K562 treated with DMSO at 1 percent for 12 hours (cell line): ENCODE data around the gene PCTP. TPM values are rescaled to one million over a fixed set of nuclear protein-coding genes. Genes with fewer than 3 reads are reported as not detected.

Experiments used
- total RNA-seq: library from RNA; unstranded; fragments of 300-600 nt; gene quantifications from 2 replicates; pipeline ENCODE4 v1.2.3, GENCODE V29; 2022; ENCODE audit not compliant: insufficient read depth

The PCTP gene
- total RNA-seq, result 45.2 and 61.9 TPM in 2 replicates

GRCh38 chr17:55750750-55751657, at the start of gene PCTP:
TSS of gene PCTP (plus strand) at chr17:55751051. CDS start at chr17:55751104, 53 bp downstream.

GRCh38 chr17:55722742-55723487, 27.9 kb upstream of the PCTP start, which contains the start of gene TMEM100:
TSS of gene TMEM100 (minus strand) at chr17:55722864. CDS start at chr17:55721070, 1,794 bp downstream.

Other genes starting within 250 kb of the PCTP start
- not detected in 2 replicates for gene SMIM36, start 239.6 kb upstream of the PCTP start, total RNA-seq
- 1.2 and 1.6 TPM in 2 replicates for gene TMEM100, start 28.2 kb upstream of the PCTP start, total RNA-seq